Smooth muscle cell (in vitro differentiated cells): Measurements from ENCODE around the gene TMUB1. TPM values are rescaled to one million over a fixed set of nuclear protein-coding genes. Genes with fewer than 3 reads are reported as not detected.

ENCODE experiments used
- DNase-seq: peaks from one replicate; lab custom pipeline; 2025; ENCODE audit not compliant: unreplicated experiment; lab: John Stamatoyannopoulos, UW
- H2AFZ ChIP-seq: fragments of 200-600 bp; sonication (generic); 2 replicates; pipeline ENCODE4 v1.6.0; 2016; ENCODE audit warnings: antibody characterized with exemption, low read depth, mild to moderate bottlenecking
- H3F3A ChIP-seq: fragments of 200-600 bp; sonication (generic); 2 replicates; pipeline ENCODE4 v1.6.0; 2017; ENCODE audit warnings: antibody characterized with exemption, low read depth
- H3K27ac ChIP-seq: fragments of 200-600 bp; sonication (generic); 2 replicates; pipeline ENCODE4 v1.5.1; 2016; ENCODE audit warnings: low read depth, mild to moderate bottlenecking
- H3K27me3 ChIP-seq: fragments of 200-600 bp; sonication (generic); 2 replicates; pipeline ENCODE4 v1.6.1; 2016; ENCODE audit warnings: low read depth, mild to moderate bottlenecking
- H3K36me3 ChIP-seq: fragments of 200-600 bp; sonication (generic); 2 replicates; pipeline ENCODE4 v1.5.1; 2016; ENCODE audit warnings: low read depth
- H3K4me1 ChIP-seq: fragments of 200-600 bp; sonication (generic); 2 replicates; pipeline ENCODE4 v1.5.1; 2016; ENCODE audit warnings: low read depth
- H3K4me2 ChIP-seq: fragments of 200-600 bp; sonication (generic); 2 replicates; pipeline ENCODE4 v1.6.0; 2016; ENCODE audit warnings: mild to moderate bottlenecking
- H3K4me3 ChIP-seq: fragments of 200-600 bp; sonication (generic); 2 replicates; pipeline ENCODE4 v1.5.1; 2016; ENCODE audit warnings: mild to moderate bottlenecking
- H3K79me2 ChIP-seq: fragments of 200-600 bp; sonication (generic); 2 replicates; pipeline ENCODE4 v1.6.0; 2016; ENCODE audit warnings: low read depth, mild to moderate bottlenecking
- H3K9ac ChIP-seq: fragments of 200-600 bp; sonication (generic); 2 replicates; pipeline ENCODE4 v1.6.0; 2016; ENCODE audit warnings: low read depth
- H3K9me3 ChIP-seq: fragments of 200-600 bp; sonication (generic); replicated peaks from 2 replicates; pipeline ENCODE4 v1.5.1; 2016; ENCODE audit warnings: low read depth
- H4K20me1 ChIP-seq: fragments of 200-600 bp; sonication (generic); 2 replicates; pipeline ENCODE4 v1.6.0; 2016; ENCODE audit warnings: low read depth
- WGBS: methylation state at CpG from one replicate; pipeline ENCODE4 v1.1.7; 2016; ENCODE audit warnings: low lambda C conversion rate; 5-methylcytosine and 5-hydroxymethylcytosine counted together
- polyA plus RNA-seq: library from polyadenylated mRNA; unstranded; fragments of >200 nt; fragmentation: Nextera tagmentation; extraction: Ambion mirVana; gene quantifications from 2 replicates; pipeline ENCODE4 v1.2.1, GENCODE V29; 2016
- total RNA-seq: library from RNA; depleted of rRNA; stranded (reverse); fragments of >200 nt; gene quantifications from 2 replicates; pipeline ENCODE4 v1.2.3, GENCODE V29; 2014
- TF ChIP-seq, protein P1 (sequence below): fragments of 200-600 bp; sonication (generic); IDR thresholded peaks from 2 replicates; pipeline ENCODE4 v1.5.1; 2017; ENCODE audit warnings: borderline replicate concordance, mild to moderate bottlenecking, antibody characterized with exemption; ENCODE audit not compliant: insufficient read depth, poor library complexity, severe bottlenecking

TMUB1 gene
- total and polyA plus RNA-seq, 2 experiments from 2014 or later = 35.9 to 69.8 TPM

DNA sequence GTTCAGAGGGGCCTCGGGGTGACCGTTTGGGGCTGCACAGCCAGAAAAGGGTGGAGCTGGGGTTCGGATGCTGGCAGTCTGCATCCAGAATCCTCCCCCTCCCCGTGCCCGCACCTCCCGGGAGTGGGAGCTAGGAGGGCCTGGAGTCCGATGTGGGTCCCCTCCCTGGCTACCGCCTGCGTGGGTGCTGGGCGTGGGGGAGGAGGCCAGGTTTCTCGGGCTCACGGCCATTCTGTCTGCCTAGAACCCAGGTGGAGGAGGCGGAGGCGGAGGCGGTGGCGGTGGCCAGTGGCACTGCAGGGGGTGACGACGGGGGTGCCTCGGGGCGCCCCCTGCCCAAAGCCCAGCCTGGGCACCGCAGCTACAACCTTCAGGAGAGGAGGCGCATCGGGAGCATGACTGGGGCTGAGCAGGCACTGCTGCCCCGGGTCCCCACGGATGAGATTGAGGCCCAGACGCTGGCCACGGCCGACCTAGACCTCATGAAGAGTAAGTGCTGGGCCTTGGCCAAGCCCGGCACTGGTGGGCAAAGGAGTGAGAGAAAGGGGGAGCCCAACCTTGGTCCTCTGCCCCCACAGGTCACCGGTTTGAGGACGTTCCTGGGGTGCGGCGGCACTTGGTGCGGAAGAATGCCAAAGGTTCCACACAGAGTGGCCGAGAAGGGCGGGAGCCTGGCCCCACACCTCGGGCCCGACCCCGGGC lies 16.9 kb downstream of the TMUB1 start:
- Histone ChIP-seq H3K4me1 (peaks cover 14% of the 10 kb centered on the region), H3K4me2 (no peak overlapping the region), H3K79me2 (peaks cover 8% of the 10 kb centered on the region), H3K4me3 (no peak overlapping the region), H3K36me3 (no peaks in the 10 kb centered on the region), H3K27me3 (no peaks in the 10 kb centered on the region), H3K9me3 (no peaks in the 10 kb centered on the region), H4K20me1 (peaks cover 81% of the 10 kb centered on the region), H3F3A (peaks cover 9% of the 10 kb centered on the region), H2AFZ (no peak overlapping the region), H3K9ac (no peak overlapping the region), H3K27ac (no peak overlapping the region)
- DNase-seq = no peak
- TF ChIP-seq, protein P1, sequence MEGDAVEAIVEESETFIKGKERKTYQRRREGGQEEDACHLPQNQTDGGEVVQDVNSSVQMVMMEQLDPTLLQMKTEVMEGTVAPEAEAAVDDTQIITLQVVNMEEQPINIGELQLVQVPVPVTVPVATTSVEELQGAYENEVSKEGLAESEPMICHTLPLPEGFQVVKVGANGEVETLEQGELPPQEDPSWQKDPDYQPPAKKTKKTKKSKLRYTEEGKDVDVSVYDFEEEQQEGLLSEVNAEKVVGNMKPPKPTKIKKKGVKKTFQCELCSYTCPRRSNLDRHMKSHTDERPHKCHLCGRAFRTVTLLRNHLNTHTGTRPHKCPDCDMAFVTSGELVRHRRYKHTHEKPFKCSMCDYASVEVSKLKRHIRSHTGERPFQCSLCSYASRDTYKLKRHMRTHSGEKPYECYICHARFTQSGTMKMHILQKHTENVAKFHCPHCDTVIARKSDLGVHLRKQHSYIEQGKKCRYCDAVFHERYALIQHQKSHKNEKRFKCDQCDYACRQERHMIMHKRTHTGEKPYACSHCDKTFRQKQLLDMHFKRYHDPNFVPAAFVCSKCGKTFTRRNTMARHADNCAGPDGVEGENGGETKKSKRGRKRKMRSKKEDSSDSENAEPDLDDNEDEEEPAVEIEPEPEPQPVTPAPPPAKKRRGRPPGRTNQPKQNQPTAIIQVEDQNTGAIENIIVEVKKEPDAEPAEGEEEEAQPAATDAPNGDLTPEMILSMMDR = no peak
- 95% methylated on average over 26 of the region's 39 CpGs for WGBS

DNA sequence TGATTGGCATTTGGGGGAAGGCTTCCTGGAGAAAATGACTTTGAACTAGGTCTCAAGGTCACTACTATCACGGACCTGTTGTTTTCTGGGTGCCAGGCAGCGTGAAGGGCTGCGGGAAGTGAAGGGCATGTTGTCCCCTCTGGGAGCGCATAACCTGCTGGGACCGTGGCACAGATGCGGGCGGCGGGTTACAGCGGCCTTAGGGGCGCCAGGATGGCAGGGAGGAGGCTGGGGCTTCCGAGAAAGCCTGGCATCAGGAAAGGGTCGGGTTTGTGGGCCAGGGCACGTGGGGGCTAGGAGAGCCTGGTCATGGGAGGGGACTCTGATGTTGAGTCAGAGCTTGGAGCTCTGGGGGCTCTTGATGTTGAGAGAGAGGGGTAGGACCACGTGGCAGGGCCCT lies 17.8 kb downstream of the TMUB1 start:
- H3K36me3 ChIP-seq = no peaks in the 10 kb centered on the region
- WGBS = 93% methylated on average over 14 of the region's 14 CpGs

DNA sequence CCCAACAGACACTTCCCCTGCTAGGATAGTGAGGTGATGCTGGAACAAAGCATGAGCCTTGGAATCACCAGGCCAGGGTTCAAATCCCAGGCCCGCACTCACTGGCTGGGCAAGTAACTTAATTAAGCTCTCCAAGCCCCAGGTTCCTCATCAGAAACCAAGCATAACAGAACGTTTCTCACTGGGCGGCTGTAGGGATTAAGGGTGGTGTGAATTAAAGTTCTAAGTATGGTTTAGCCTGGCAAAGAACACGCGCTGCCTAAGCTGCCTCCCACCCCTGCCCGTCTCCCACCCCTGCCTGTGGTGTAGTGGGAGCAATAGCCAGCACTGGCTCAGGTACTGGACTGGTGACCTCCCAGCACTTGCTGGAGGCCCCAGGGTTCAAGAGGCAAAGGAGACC lies 18.3 kb downstream of the TMUB1 start:
- Histone ChIP-seq H3F3A (peaks cover 10% of the 10 kb centered on the region), H4K20me1 (peaks cover 92% of the 10 kb centered on the region), H2AFZ (no peak overlapping the region), H3K9ac (no peak overlapping the region), H3K9me3 (no peaks in the 10 kb centered on the region), H3K27ac (no peak overlapping the region), H3K4me1 (peaks cover 25% of the 10 kb centered on the region), H3K36me3 (no peaks in the 10 kb centered on the region), H3K4me2 (no peak overlapping the region), H3K4me3 (no peak overlapping the region), H3K27me3 (no peaks in the 10 kb centered on the region), H3K79me2 (peaks cover 19% of the 10 kb centered on the region)
- no peak for DNase-seq
- over 99% methylated on average over 5 of the region's 6 CpGs for WGBS
- TF ChIP-seq, protein P1 = no peak

More for the DNA sequence above, 17.8 kb downstream of the TMUB1 start:
- Histone ChIP-seq H3K4me1 (peaks cover 23% of the 10 kb centered on the region), H3K9me3 (no peaks in the 10 kb centered on the region), H3K9ac (no peak overlapping the region), H3K27me3 (no peaks in the 10 kb centered on the region), H3K4me2 (no peak overlapping the region), H2AFZ (no peak overlapping the region), H3K79me2 (peaks cover 14% of the 10 kb centered on the region), H3F3A (peaks cover 10% of the 10 kb centered on the region), H3K4me3 (no peak overlapping the region), H4K20me1 (peaks cover 90% of the 10 kb centered on the region), H3K27ac (no peak overlapping the region)
- no peak for DNase-seq
- TF ChIP-seq, protein P1 = no peak

DNA sequence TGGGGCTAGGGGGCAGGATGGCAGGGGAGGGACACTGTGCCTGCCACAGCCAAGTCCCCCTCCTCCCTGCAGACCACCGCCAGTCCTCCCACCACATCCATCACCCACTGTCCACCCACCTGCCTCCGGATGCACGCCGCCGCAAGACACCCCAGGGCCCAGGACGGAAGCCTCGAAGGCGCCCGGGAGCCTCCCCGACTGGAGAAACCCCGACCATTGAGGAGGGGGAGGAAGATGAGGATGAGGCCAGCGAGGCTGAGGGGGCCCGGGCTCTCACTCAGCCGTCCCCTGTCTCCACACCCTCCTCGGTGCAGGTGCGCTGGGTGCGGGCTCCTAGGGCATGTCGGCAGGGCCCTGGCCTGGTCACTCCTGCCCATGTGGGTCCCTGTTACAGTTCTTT lies 18.8 kb downstream of the TMUB1 start:
- Histone ChIP-seq H3K27ac (no peak overlapping the region), H3K4me1 (peaks cover 25% of the 10 kb centered on the region), H3K4me3 (no peak overlapping the region), H3K36me3 (no peaks in the 10 kb centered on the region), H3K9me3 (no peaks in the 10 kb centered on the region), H2AFZ (no peak overlapping the region), H3K27me3 (no peaks in the 10 kb centered on the region), H3K9ac (no peak overlapping the region), H4K20me1 (peaks cover 87% of the 10 kb centered on the region), H3K4me2 (no peak overlapping the region), H3K79me2 (peaks cover 21% of the 10 kb centered on the region), H3F3A (peaks cover 10% of the 10 kb centered on the region)
- WGBS = 94% methylated on average over 18 of the region's 18 CpGs
- TF ChIP-seq, protein P1 = no peak
- no peak for DNase-seq
